Measurements from ENCODE around the gene NRXN3.

NRXN3 gene

GRCh38 chr14:78443834-78444233 lies 273.7 kb downstream of the NRXN3 start:
- no peak for DNase-seq
- Histone ChIP-seq H3K27ac (ENCODE audit: insufficient read depth, low read length, poor library complexity, severe bottlenecking) (no peak overlapping the region), H3K4me1 (ENCODE audit: control insufficient read depth, insufficient read depth, low read length, poor library complexity, severe bottlenecking) (no peaks in the 10 kb centered on the region), H3K27me3 (replicated peaks; ENCODE audit: control insufficient read depth, insufficient read depth, low read length, poor library complexity, severe bottlenecking) (no peaks in the 10 kb centered on the region), H3K9me3 (ENCODE audit: control insufficient read depth, low read length) (no peaks in the 10 kb centered on the region), H3K4me3 (ENCODE audit: insufficient read depth, low read depth, low read length, poor library complexity, severe bottlenecking) (no peak overlapping the region), H3K36me3 (ENCODE audit: control insufficient read depth, insufficient read depth, low read length) (no peaks in the 10 kb centered on the region)

GRCh38 chr14:78445275-78445674 lies 275.1 kb downstream of the NRXN3 start:
- DNase-seq: no peak
- Histone ChIP-seq H3K27ac (ENCODE audit: insufficient read depth, low read length, poor library complexity, severe bottlenecking) (no peak overlapping the region), H3K36me3 (ENCODE audit: control insufficient read depth, insufficient read depth, low read length) (no peaks in the 10 kb centered on the region), H3K4me1 (ENCODE audit: control insufficient read depth, insufficient read depth, low read length, poor library complexity, severe bottlenecking) (no peaks in the 10 kb centered on the region), H3K9me3 (ENCODE audit: control insufficient read depth, low read length) (no peaks in the 10 kb centered on the region), H3K4me3 (ENCODE audit: insufficient read depth, low read depth, low read length, poor library complexity, severe bottlenecking) (no peak overlapping the region), H3K27me3 (replicated peaks; ENCODE audit: control insufficient read depth, insufficient read depth, low read length, poor library complexity, severe bottlenecking) (no peaks in the 10 kb centered on the region)

GRCh38 chr14:78446807-78447206 lies 276.6 kb downstream of the NRXN3 start:
- H3K4me1 ChIP-seq (ENCODE audit: control insufficient read depth, insufficient read depth, low read length, poor library complexity, severe bottlenecking): no peaks in the 10 kb centered on the region
- no peaks in the 10 kb centered on the region for H3K36me3 ChIP-seq (ENCODE audit: control insufficient read depth, insufficient read depth, low read length)
- H3K27me3 ChIP-seq (replicated peaks; ENCODE audit: control insufficient read depth, insufficient read depth, low read length, poor library complexity, severe bottlenecking): no peaks in the 10 kb centered on the region
- H3K4me3 ChIP-seq (ENCODE audit: insufficient read depth, low read depth, low read length, poor library complexity, severe bottlenecking): no peak overlapping the region
- no peak overlapping the region for H3K27ac ChIP-seq (ENCODE audit: insufficient read depth, low read length, poor library complexity, severe bottlenecking)
- no peaks in the 10 kb centered on the region for H3K9me3 ChIP-seq (ENCODE audit: control insufficient read depth, low read length)
- no peak for DNase-seq

GRCh38 chr14:78448164-78449094 lies 278.3 kb downstream of the NRXN3 start:
- no peak for DNase-seq

GRCh38 chr14:78450669-78451318 lies 280.6 kb downstream of the NRXN3 start:
- Histone ChIP-seq H3K9me3 (ENCODE audit: control insufficient read depth, low read length) (no peaks in the 10 kb centered on the region), H3K4me1 (ENCODE audit: control insufficient read depth, insufficient read depth, low read length, poor library complexity, severe bottlenecking) (no peaks in the 10 kb centered on the region), H3K36me3 (ENCODE audit: control insufficient read depth, insufficient read depth, low read length) (no peaks in the 10 kb centered on the region), H3K27me3 (replicated peaks; ENCODE audit: control insufficient read depth, insufficient read depth, low read length, poor library complexity, severe bottlenecking) (no peaks in the 10 kb centered on the region), H3K4me3 (ENCODE audit: insufficient read depth, low read depth, low read length, poor library complexity, severe bottlenecking) (no peak overlapping the region), H3K27ac (ENCODE audit: insufficient read depth, low read length, poor library complexity, severe bottlenecking) (no peak overlapping the region)
- DNase-seq: no peak

More at GRCh38 chr14:78448164-78449094, 278.3 kb downstream of the NRXN3 start:
- no peaks in the 10 kb centered on the region for H3K9me3 ChIP-seq (ENCODE audit: control insufficient read depth, low read length)
- H3K4me3 ChIP-seq (ENCODE audit: insufficient read depth, low read depth, low read length, poor library complexity, severe bottlenecking): no peak overlapping the region
- no peaks in the 10 kb centered on the region for H3K36me3 ChIP-seq (ENCODE audit: control insufficient read depth, insufficient read depth, low read length)
- H3K4me1 ChIP-seq (ENCODE audit: control insufficient read depth, insufficient read depth, low read length, poor library complexity, severe bottlenecking): no peaks in the 10 kb centered on the region
- H3K27me3 ChIP-seq (replicated peaks; ENCODE audit: control insufficient read depth, insufficient read depth, low read length, poor library complexity, severe bottlenecking): no peaks in the 10 kb centered on the region
- H3K27ac ChIP-seq (ENCODE audit: insufficient read depth, low read length, poor library complexity, severe bottlenecking): no peak overlapping the region

- Histone ChIP-seq H3K9me3 (ENCODE audit: control insufficient read depth, low read length) (no peaks in the 10 kb centered on the region), H3K4me3 (ENCODE audit: insufficient read depth, low read depth, low read length, poor library complexity, severe bottlenecking) (no peak overlapping the region), H3K27me3 (replicated peaks; ENCODE audit: control insufficient read depth, insufficient read depth, low read length, poor library complexity, severe bottlenecking) (no peaks in the 10 kb centered on the region), H3K27ac (ENCODE audit: insufficient read depth, low read length, poor library complexity, severe bottlenecking) (no peak overlapping the region), H3K36me3 (ENCODE audit: control insufficient read depth, insufficient read depth, low read length) (no peaks in the 10 kb centered on the region), H3K4me1 (ENCODE audit: control insufficient read depth, insufficient read depth, low read length, poor library complexity, severe bottlenecking) (no peaks in the 10 kb centered on the region)
- DNase-seq: no peak
Measured at GRCh38 chr14:78451319-78451695, 281.1 kb downstream of the NRXN3 start.

- no peaks in the 10 kb centered on the region for H3K27me3 ChIP-seq (replicated peaks; ENCODE audit: control insufficient read depth, insufficient read depth, low read length, poor library complexity, severe bottlenecking)
- no peak overlapping the region for H3K4me3 ChIP-seq (ENCODE audit: insufficient read depth, low read depth, low read length, poor library complexity, severe bottlenecking)
- no peaks in the 10 kb centered on the region for H3K9me3 ChIP-seq (ENCODE audit: control insufficient read depth, low read length)
- no peaks in the 10 kb centered on the region for H3K4me1 ChIP-seq (ENCODE audit: control insufficient read depth, insufficient read depth, low read length, poor library complexity, severe bottlenecking)
- no peak for DNase-seq
- no peak overlapping the region for H3K27ac ChIP-seq (ENCODE audit: insufficient read depth, low read length, poor library complexity, severe bottlenecking)
- H3K36me3 ChIP-seq (ENCODE audit: control insufficient read depth, insufficient read depth, low read length): no peaks in the 10 kb centered on the region
Measured at GRCh38 chr14:78455896-78456435, 285.8 kb downstream of the NRXN3 start.

- Histone ChIP-seq H3K9me3 (ENCODE audit: control insufficient read depth, low read length) (no peaks in the 10 kb centered on the region), H3K36me3 (ENCODE audit: control insufficient read depth, insufficient read depth, low read length) (no peaks in the 10 kb centered on the region), H3K4me3 (ENCODE audit: insufficient read depth, low read depth, low read length, poor library complexity, severe bottlenecking) (no peak overlapping the region)
Measured at GRCh38 chr14:78469947-78470346, 299.8 kb downstream of the NRXN3 start.

GRCh38 chr14:78479127-78479780 lies 309.1 kb downstream of the NRXN3 start:
- no peaks in the 10 kb centered on the region for H3K27me3 ChIP-seq (replicated peaks; ENCODE audit: control insufficient read depth, insufficient read depth, low read length, poor library complexity, severe bottlenecking)
- no peaks in the 10 kb centered on the region for H3K9me3 ChIP-seq (ENCODE audit: control insufficient read depth, low read length)
- H3K27ac ChIP-seq (ENCODE audit: insufficient read depth, low read length, poor library complexity, severe bottlenecking): no peak overlapping the region
- H3K36me3 ChIP-seq (ENCODE audit: control insufficient read depth, insufficient read depth, low read length): no peaks in the 10 kb centered on the region
- H3K4me3 ChIP-seq (ENCODE audit: insufficient read depth, low read depth, low read length, poor library complexity, severe bottlenecking): no peak overlapping the region
- H3K4me1 ChIP-seq (ENCODE audit: control insufficient read depth, insufficient read depth, low read length, poor library complexity, severe bottlenecking): no peaks in the 10 kb centered on the region
- DNase-seq: no peak

More at GRCh38 chr14:78469947-78470346, 299.8 kb downstream of the NRXN3 start:
- DNase-seq: no peak
- Histone ChIP-seq H3K27ac (ENCODE audit: insufficient read depth, low read length, poor library complexity, severe bottlenecking) (no peak overlapping the region), H3K4me1 (ENCODE audit: control insufficient read depth, insufficient read depth, low read length, poor library complexity, severe bottlenecking) (no peaks in the 10 kb centered on the region), H3K27me3 (replicated peaks; ENCODE audit: control insufficient read depth, insufficient read depth, low read length, poor library complexity, severe bottlenecking) (no peaks in the 10 kb centered on the region)

Measured in effector memory CD4-positive, alpha-beta T cell (primary cell).